ENCODE results near the gene SRGAP2B.
"Not testable (repeated sequence)": the region's sequence is repeated elsewhere in the genome, so short reads cannot be mapped to it uniquely, and the experiment has no call there.

SRGAP2B gene

GRCh38 chr1:144964186-144964585 is 130.9 kb downstream of the SRGAP2B start:
- not testable (repeated sequence) for H3K9ac ChIP-seq (ENCODE audit: low read length); H3K79me2 ChIP-seq (ENCODE audit: insufficient read depth, low read length); H3K9me3 ChIP-seq (ENCODE audit: low read length); H2AFZ ChIP-seq (ENCODE audit: low read length); H3K36me3 ChIP-seq (ENCODE audit: insufficient read depth, low read length); H3K4me2 ChIP-seq (ENCODE audit: low read length); H3K27me3 ChIP-seq (ENCODE audit: insufficient read depth, low read length); H3K4me3 ChIP-seq (ENCODE audit: low read depth, low read length, poor library complexity, severe bottlenecking); H4K20me1 ChIP-seq (ENCODE audit: insufficient read depth, low read length); H3K9me2 ChIP-seq (ENCODE audit: low read depth, low read length); H3K27ac ChIP-seq (ENCODE audit: low read depth, low read length, poor library complexity, severe bottlenecking); H3K4me1 ChIP-seq (ENCODE audit: insufficient read depth, low read length, severe bottlenecking); H3F3A ChIP-seq (ENCODE audit: insufficient read depth, low read length)

- not testable (repeated sequence) for H3K9me3 ChIP-seq (ENCODE audit: low read length); H4K20me1 ChIP-seq (ENCODE audit: insufficient read depth, low read length); H3K9me2 ChIP-seq (ENCODE audit: low read depth, low read length); H3K4me2 ChIP-seq (ENCODE audit: low read length); H3K4me1 ChIP-seq (ENCODE audit: insufficient read depth, low read length, severe bottlenecking); H3K4me3 ChIP-seq (ENCODE audit: low read depth, low read length, poor library complexity, severe bottlenecking); H3K79me2 ChIP-seq (ENCODE audit: insufficient read depth, low read length); H3F3A ChIP-seq (ENCODE audit: insufficient read depth, low read length); H3K27ac ChIP-seq (ENCODE audit: low read depth, low read length, poor library complexity, severe bottlenecking); H2AFZ ChIP-seq (ENCODE audit: low read length); H3K36me3 ChIP-seq (ENCODE audit: insufficient read depth, low read length); H3K9ac ChIP-seq (ENCODE audit: low read length); H3K27me3 ChIP-seq (ENCODE audit: insufficient read depth, low read length)
Observed at GRCh38 chr1:144963571-144963970, 131.6 kb downstream of the SRGAP2B start.

DNA sequence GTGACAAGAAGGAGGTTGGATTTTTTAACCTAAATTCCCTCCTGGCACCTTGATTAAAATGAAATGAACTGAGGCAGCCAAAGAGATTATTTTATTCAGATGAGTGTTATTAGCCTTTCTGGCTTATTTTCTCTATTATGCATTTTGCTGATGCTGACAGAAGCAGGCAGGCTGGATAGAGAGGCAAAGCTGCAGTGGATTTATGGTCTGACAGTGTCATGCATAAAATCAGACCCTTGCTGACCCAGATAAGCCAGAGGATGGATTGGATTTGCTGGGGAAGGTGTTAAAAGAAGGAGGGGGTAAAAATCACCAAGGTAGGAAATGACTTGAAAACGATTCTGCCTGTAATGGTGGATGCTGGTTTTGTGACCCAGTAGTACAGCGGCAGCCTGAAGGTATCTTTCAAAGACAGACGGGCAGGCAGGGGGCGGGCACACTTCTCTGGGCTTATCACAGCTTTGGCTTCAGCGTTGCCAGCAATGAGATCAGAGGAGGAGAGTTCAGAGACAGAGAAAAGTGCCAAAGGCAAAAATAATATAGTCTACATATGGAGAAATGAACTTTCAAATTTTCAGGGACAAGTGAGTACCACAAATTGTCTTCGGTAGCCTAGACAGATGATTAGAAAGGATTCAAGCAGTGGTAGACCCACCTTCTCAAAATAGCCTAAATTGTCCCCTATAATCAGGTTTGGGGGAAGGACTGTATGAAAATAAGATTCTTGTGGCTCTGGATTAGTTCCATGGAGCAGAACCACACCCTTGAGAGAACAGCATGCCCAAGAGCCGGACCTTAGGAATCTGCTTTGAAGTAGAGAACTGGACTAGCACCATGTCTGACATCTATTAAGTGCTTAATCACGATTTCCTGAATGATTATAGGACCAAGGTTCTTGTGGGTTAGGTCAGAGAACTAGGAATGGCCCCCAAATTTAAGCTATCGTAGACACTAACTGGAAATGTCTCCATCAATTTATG is 133.2 kb downstream of the SRGAP2B start:
- not testable (repeated sequence) for H3K4me3 ChIP-seq (ENCODE audit: low read depth, low read length, poor library complexity, severe bottlenecking); H2AFZ ChIP-seq (ENCODE audit: low read length); H3K4me2 ChIP-seq (ENCODE audit: low read length); H3K27me3 ChIP-seq (ENCODE audit: insufficient read depth, low read length); H3K27ac ChIP-seq (ENCODE audit: low read depth, low read length, poor library complexity, severe bottlenecking); H3K4me1 ChIP-seq (ENCODE audit: insufficient read depth, low read length, severe bottlenecking); H3K9me2 ChIP-seq (ENCODE audit: low read depth, low read length); H3K79me2 ChIP-seq (ENCODE audit: insufficient read depth, low read length); H3K9ac ChIP-seq (ENCODE audit: low read length); H4K20me1 ChIP-seq (ENCODE audit: insufficient read depth, low read length); H3F3A ChIP-seq (ENCODE audit: insufficient read depth, low read length); H3K9me3 ChIP-seq (ENCODE audit: low read length); H3K36me3 ChIP-seq (ENCODE audit: insufficient read depth, low read length)

DNA sequence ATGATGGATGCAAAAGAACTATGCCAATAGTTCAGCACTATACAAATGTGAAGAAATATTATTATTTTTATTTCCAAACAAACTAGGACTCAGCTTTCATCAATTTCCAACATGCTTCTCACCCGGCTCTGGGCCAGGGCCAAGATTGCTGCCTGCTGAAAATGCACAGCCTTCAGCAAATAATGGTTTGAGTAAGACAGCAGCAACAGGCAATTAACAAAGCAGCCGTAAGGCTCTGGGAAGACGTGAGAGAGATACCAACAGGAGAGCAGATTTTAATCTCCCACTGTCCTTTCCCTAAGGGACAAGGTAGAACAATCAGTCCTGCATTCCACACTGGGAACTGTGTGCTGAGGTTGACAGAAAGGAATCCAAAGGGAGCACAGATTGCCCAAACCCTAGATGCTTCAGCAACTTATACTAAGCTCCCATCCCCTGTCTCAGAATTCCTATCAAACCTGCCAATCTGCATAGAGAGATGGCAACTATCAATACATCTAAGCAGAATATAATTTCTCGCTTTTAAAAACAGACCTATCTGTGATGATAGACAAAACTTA is 134.1 kb downstream of the SRGAP2B start:
- H3K9me3 ChIP-seq (ENCODE audit: low read length); H3K4me1 ChIP-seq (ENCODE audit: insufficient read depth, low read length, severe bottlenecking); H3K79me2 ChIP-seq (ENCODE audit: insufficient read depth, low read length); H3K36me3 ChIP-seq (ENCODE audit: insufficient read depth, low read length); H3F3A ChIP-seq (ENCODE audit: insufficient read depth, low read length); H3K27me3 ChIP-seq (ENCODE audit: insufficient read depth, low read length); H3K4me2 ChIP-seq (ENCODE audit: low read length); H3K4me3 ChIP-seq (ENCODE audit: low read depth, low read length, poor library complexity, severe bottlenecking); H3K27ac ChIP-seq (ENCODE audit: low read depth, low read length, poor library complexity, severe bottlenecking); H3K9me2 ChIP-seq (ENCODE audit: low read depth, low read length); H2AFZ ChIP-seq (ENCODE audit: low read length); H4K20me1 ChIP-seq (ENCODE audit: insufficient read depth, low read length); H3K9ac ChIP-seq (ENCODE audit: low read length): not testable (repeated sequence)

- not testable (repeated sequence) for H4K20me1 ChIP-seq (ENCODE audit: insufficient read depth, low read length); H3F3A ChIP-seq (ENCODE audit: insufficient read depth, low read length); H3K36me3 ChIP-seq (ENCODE audit: insufficient read depth, low read length); H3K4me2 ChIP-seq (ENCODE audit: low read length); H3K9ac ChIP-seq (ENCODE audit: low read length); H3K9me3 ChIP-seq (ENCODE audit: low read length); H3K4me1 ChIP-seq (ENCODE audit: insufficient read depth, low read length, severe bottlenecking); H3K79me2 ChIP-seq (ENCODE audit: insufficient read depth, low read length); H2AFZ ChIP-seq (ENCODE audit: low read length); H3K27me3 ChIP-seq (ENCODE audit: insufficient read depth, low read length); H3K4me3 ChIP-seq (ENCODE audit: low read depth, low read length, poor library complexity, severe bottlenecking); H3K9me2 ChIP-seq (ENCODE audit: low read depth, low read length); H3K27ac ChIP-seq (ENCODE audit: low read depth, low read length, poor library complexity, severe bottlenecking)
Observed at GRCh38 chr1:144948390-144948789, 146.7 kb downstream of the SRGAP2B start.

DNA sequence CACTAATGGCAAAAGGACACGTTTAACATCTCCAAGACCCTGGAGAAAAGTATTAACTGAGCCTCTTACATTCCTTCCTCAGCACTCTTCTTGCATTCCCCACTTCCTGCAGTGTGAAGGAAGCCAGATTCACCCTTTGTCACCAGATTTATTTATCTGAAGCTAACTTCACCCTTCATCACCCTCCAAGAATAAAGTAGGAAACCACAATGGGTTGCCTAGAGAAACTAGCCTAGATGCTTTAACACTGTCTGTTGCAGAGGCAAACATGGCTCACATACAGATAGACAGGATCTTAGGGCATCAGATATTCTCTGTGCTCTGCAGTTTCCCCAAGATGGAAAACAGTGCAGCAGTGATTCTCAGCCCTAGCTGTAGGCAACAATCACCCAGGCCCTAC is 147.6 kb downstream of the SRGAP2B start:
- H3F3A ChIP-seq (ENCODE audit: insufficient read depth, low read length); H3K27me3 ChIP-seq (ENCODE audit: insufficient read depth, low read length); H2AFZ ChIP-seq (ENCODE audit: low read length); H4K20me1 ChIP-seq (ENCODE audit: insufficient read depth, low read length); H3K79me2 ChIP-seq (ENCODE audit: insufficient read depth, low read length); H3K4me2 ChIP-seq (ENCODE audit: low read length); H3K9me3 ChIP-seq (ENCODE audit: low read length); H3K9me2 ChIP-seq (ENCODE audit: low read depth, low read length); H3K4me3 ChIP-seq (ENCODE audit: low read depth, low read length, poor library complexity, severe bottlenecking); H3K36me3 ChIP-seq (ENCODE audit: insufficient read depth, low read length); H3K27ac ChIP-seq (ENCODE audit: low read depth, low read length, poor library complexity, severe bottlenecking); H3K9ac ChIP-seq (ENCODE audit: low read length); H3K4me1 ChIP-seq (ENCODE audit: insufficient read depth, low read length, severe bottlenecking): not testable (repeated sequence)

GRCh38 chr1:144946525-144947480 is 148.3 kb downstream of the SRGAP2B start:
- not testable (repeated sequence) for H3F3A ChIP-seq (ENCODE audit: insufficient read depth, low read length); H3K9me2 ChIP-seq (ENCODE audit: low read depth, low read length); H2AFZ ChIP-seq (ENCODE audit: low read length); H3K4me1 ChIP-seq (ENCODE audit: insufficient read depth, low read length, severe bottlenecking); H3K36me3 ChIP-seq (ENCODE audit: insufficient read depth, low read length); H3K27me3 ChIP-seq (ENCODE audit: insufficient read depth, low read length); H3K79me2 ChIP-seq (ENCODE audit: insufficient read depth, low read length); H3K9ac ChIP-seq (ENCODE audit: low read length); H4K20me1 ChIP-seq (ENCODE audit: insufficient read depth, low read length); H3K4me3 ChIP-seq (ENCODE audit: low read depth, low read length, poor library complexity, severe bottlenecking); H3K27ac ChIP-seq (ENCODE audit: low read depth, low read length, poor library complexity, severe bottlenecking); H3K4me2 ChIP-seq (ENCODE audit: low read length); H3K9me3 ChIP-seq (ENCODE audit: low read length)

Measured in OCI-LY1 (cell line).